ENCODE measurements around the gene NANS. TPM values are rescaled to one million over a fixed set of nuclear protein-coding genes. Genes with fewer than 3 reads are reported as not detected.
A peak's percentile ranks its signal among the peaks of the same experiment; 100 is the strongest.

Gene NANS
- total RNA-seq, 1 donor from 2014 or later, result 28.2 TPM

- intact Hi-C loops (cut with DNase I), result no loop called here
- peak; percentile 95 for DNase-seq (ENCODE audit: low spot score)
- peak; percentile 93 for ATAC-seq
Measured at GRCh38 chr9:98034593-98035546, 21.7 kb upstream of the NANS start.

GRCh38 chr9:98037357-98037756, 19.2 kb upstream of the NANS start:
- intact Hi-C loops (cut with DNase I), result no loop called here
- DNase-seq (ENCODE audit: low spot score) (no peak), ATAC-seq (no peak)

GRCh38 chr9:98038958-98039357, 17.6 kb upstream of the NANS start:
- ATAC-seq (no peak), DNase-seq (ENCODE audit: low spot score) (no peak)
- intact Hi-C loops (cut with DNase I), result no loop called here

GRCh38 chr9:98039607-98040017, 16.9 kb upstream of the NANS start:
- no peak for ATAC-seq

DNA sequence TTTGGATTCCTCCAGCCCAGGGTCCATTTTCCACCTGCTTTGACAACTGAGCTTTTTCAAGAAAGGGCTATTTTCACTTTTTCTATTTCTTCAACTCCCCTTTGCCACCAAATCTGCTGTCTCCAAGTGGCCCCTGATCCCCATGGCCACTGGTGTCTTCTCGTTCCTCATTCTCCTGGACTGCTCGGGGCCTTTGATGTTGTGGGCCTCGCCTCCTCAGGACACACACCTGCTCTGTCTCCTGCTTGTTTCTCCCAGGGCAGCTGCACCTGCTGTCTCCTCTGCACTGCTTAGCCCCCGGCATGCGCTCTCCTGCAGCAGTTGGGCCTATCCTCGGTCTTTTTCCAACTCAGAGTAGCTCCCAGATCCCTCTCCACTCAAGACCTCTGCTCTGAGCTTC, 16.3 kb upstream of the NANS start:
- DNase-seq (ENCODE audit: low spot score) (no peak), ATAC-seq (no peak)
- intact Hi-C loops (cut with DNase I), result no loop called here

More at GRCh38 chr9:98039607-98040017, 16.9 kb upstream of the NANS start:
- no peak for DNase-seq (ENCODE audit: low spot score)
- intact Hi-C loops (cut with DNase I), result no loop called here

- DNase-seq (ENCODE audit: low spot score), result no peak
- intact Hi-C loops (cut with DNase I), result no loop called here
- no peak for ATAC-seq
Measured at GRCh38 chr9:98043915-98044314, 12.6 kb upstream of the NANS start.

DNA sequence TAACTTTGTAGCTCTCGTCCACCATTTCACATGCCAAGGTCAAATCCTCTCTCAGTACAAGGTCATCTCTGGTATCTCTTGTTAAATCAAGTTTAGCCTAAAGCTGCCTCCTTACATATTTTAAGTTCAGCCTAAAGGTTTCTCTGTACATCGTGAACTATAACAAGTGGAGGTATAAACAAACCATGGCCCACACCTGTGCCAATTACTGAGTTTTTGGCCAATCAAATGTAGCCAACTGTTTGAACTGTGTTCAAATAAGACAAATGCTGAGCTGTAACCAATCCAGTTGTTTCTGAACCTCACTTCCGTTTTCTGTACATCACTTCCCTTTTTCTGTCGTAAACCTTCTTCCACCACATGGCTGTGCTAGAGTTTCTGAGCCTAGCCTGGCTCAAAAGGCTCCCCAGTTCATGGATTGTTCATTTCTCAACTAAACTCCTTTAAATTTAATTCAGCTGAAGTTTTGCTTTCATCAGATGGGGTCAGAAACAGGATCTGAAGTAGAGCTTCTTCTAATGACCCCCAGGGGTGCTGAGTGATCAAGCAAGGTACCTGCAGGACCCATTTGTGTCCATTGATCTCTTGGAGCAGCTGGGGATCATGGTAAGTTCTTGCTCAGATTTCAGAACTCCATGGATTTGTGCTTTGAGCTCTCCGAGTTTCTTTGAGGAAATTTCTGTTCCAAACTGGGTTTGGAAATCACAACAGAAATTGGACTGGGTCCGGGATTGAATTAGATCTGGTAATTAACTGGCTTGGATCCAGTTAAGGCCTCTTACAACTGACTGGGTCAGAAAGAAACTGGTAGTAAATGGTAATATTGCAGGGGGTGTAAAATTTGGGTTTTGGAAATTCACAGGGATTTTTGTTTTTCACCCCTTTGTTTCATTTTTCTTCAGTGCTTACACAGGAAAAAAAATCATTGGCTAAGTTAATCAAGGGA, 11.0 kb upstream of the NANS start:
- ATAC-seq, result peak; percentile 62
- no peak for DNase-seq (ENCODE audit: low spot score)
- intact Hi-C loops (cut with DNase I), result no loop called here

- DNase-seq (ENCODE audit: low spot score) (no peak), ATAC-seq (no peak)
- intact Hi-C loops (cut with DNase I), result no loop called here
Measured at GRCh38 chr9:98046180-98046543, 10.4 kb upstream of the NANS start.

DNA sequence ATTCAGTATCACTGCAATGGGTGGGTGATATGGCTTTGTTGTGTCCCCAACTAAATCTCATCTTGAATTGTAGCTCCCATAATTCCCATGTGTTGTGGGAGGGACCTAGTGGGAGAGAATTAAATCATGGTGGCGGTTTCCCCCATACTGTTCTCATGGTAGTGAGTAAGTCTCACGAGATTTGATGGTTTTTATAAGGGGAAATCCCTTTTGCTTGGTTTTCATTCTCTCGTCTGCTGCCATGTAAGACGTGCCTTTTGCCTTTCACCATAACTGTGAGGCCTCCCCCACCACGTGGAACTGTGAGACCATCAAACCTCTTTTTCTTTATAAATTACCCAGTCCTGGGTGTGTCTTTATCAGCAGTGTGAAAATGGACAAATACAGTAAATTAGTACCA, 9.5 kb upstream of the NANS start:
- intact Hi-C loops (cut with DNase I), result no loop called here
- ATAC-seq (no peak), DNase-seq (ENCODE audit: low spot score) (no peak)

DNA sequence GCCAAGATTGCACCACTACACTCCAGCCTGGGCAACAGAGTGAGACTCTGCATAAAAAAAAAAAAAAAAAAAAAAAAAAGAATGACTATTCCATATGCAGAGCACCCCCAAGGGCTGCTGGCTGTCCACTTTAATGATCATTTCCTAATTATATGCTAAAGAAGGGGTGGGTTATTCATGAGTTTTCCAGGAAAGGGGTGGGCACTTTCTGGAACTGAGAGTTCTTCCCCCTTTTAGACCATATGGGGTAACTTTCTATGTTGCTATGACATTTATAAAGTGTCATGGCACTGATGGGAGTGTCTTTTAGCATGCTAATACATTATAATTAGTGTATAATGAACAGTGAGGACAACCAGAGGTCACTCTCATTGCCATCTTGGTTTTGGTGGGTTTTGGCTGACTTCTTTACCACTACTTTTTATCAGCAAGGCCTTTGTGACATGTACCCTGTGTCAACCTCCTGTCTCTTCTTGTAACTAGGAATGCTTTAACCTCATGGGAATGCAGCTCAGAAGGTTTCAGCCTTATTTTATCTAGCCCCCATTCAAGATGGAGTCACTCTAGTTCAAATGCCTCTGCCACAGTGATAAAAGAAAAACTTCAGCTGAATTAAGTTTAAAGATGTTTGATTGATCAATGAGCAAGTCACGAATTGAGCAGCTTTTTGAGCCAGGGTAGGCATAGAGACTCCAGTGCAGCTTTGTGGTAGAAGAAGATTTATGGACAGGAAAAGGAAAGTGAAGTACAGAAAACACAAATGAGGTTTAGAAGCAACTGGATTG, 7.1 kb upstream of the NANS start:
- no peak for DNase-seq (ENCODE audit: low spot score)
- intact Hi-C loops (cut with DNase I), result no loop called here
- no peak for ATAC-seq

DNA sequence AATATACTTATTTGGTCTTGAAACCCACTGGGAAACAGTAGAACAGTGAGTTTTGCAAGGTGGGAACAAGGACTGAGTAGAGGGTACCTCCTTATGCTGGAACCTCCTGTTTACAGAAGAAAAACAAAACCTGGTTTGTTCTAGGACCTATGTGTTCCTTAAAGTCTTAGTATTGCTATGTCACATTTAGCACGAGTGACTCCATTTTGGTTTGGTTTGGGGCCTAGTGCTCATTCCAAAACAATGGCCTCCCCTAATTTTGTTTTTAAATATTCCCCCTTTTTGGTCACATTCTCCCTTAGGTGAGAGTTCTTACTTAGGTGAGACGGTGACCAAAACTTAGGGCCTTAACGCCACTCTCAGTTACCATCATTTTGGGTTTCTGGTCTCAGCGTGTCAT, 6.2 kb upstream of the NANS start:
- DNase-seq (ENCODE audit: low spot score) (no peak), ATAC-seq (no peak)
- intact Hi-C loops (cut with DNase I), result no loop called here

GRCh38 chr9:98054376-98054951, 2.1 kb upstream of the NANS start:
- DNase-seq (ENCODE audit: low spot score) (no peak), ATAC-seq (no peak)
- intact Hi-C loops (cut with DNase I), result no loop called here

- ATAC-seq (no peak), DNase-seq (ENCODE audit: low spot score) (no peak)
- intact Hi-C loops (cut with DNase I), result no loop called here
Measured at GRCh38 chr9:98057138-98057799, 737 bp downstream of the NANS start.

DNA sequence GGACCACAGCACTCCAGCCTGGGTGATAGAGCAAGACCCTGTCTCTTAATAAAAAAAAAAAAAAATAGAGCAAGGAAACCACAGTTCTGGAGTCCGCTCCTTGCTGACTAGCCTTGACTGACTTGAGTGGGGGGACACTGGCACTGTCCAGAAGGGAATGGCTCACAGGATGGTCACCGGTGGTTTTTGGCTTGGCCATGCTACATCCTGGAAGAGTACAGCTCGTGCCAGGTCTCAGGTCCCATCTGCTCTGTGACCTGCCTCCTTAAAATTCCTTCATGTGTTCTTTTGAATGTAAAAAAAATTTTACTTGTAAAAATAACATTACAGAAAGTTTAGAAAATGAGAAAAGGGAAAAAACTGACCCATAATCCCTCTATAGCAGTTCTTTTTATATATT, 5.6 kb downstream of the NANS start:
- DNase-seq (ENCODE audit: low spot score) (no peak), ATAC-seq (no peak)
- intact Hi-C loops (cut with DNase I), result no loop called here

DNA sequence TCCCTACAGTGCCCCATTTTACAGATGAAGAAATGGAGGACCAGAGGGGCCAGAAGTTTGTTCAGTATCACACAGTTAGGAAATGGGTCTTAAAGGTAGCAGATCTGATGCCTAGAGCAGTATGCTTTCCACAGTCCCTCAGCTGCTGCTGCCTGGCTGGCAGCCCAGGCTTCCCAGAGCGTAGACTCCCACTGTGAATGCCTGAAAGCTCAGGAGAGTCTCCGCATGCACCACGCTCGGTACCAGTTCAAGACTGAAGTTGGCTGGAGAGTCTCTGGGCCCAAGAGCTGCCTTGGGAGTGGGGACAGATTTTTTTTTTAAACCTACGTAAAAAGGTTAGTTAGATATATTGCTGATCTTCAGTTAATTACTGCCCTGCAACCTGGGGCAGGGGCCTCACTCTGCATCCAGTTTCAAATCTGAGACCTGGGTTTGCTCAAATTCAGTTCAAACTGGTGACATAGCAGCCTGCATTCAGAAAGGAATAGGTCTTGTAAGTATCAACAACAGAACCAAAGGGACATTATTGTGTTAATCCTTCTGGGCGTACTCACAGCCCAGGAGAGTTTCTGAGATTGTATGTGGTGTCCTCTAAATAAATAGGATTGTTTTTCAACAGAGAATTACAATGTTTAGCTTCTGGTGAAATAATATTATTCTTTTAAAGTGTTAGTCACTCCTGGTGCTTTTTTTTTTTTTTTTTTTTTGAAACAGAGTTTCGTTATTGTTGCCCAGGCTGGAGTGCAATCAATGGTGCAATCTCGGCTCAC, 8.3 kb downstream of the NANS start:
- ATAC-seq, result no peak
- intact Hi-C loops (cut with DNase I), result no loop called here

DNA sequence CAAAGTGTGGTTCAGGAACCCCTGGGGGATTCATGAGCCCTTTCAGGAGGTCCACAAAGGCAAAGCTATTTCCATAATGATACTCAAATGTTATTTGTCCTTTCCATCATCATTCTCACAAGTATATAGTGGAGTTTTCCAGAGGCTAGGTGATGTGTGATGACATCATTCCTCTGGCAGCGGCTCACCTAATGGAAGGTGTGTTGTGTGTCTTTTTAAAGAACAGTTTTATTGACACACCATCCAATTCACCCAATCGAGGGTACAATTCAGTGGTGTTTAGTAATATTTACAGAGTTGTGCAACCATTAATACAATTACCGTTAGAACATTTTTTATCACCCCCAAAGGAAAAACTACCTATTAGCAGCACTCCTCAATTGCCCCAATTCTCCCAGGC, 9.7 kb downstream of the NANS start:
- DNase-seq (ENCODE audit: low spot score) (no peak), ATAC-seq (no peak)
- intact Hi-C loops (cut with DNase I), result no loop called here

More for the DNA sequence above, 8.3 kb downstream of the NANS start:
- DNase-seq (ENCODE audit: low spot score), result no peak

DNA sequence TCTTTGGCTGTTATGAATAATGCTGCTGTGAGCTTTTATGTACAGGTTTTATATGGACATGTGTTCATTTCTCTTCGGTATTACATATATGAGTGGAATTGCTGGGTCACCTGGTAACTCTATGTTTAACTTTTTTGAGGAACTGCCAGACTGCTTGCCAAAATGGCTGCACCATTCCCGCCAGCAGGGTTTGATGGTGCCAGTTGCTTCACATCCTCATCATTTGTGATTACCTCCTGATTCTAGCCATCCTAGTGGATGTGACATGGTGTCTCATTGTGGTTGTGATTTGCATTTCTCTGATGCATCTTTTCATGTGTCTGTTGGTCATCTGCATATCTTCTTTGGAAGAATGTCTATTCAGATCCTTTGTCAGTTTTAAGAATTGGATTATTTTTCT, 10.7 kb downstream of the NANS start:
- no peak for DNase-seq (ENCODE audit: low spot score)
- no peak for ATAC-seq
- intact Hi-C loops (cut with DNase I), result no loop called here

DNA sequence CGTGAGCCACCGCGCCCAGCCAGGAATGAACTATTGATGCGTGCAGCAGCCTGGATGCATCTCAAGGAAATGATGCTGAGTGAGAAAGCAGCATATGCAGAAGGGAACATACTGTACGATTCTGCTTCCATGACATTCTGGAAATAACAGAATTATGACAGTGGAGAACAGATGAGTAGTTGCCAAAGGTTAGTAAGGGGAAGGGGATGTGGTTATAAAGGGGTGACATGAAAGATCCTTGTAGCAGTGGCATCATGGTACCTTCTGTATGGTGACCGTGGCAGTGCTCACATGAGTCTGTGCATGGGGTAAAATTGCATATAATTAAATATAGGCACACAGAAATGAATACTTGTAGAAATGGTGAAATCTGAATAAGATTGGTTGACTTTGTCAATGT, 13.0 kb downstream of the NANS start:
- no peak for DNase-seq (ENCODE audit: low spot score)
- no peak for ATAC-seq
- intact Hi-C loops (cut with DNase I), result no loop called here

Data from sciatic nerve (tissue), 2 donors.